A673 (cell line): Measurements from ENCODE around the gene PLEK2. TPM values are rescaled to one million over a fixed set of nuclear protein-coding genes. Genes with fewer than 3 reads are reported as not detected.
A peak's percentile ranks its signal among the peaks of the same experiment; 100 is the strongest.

Source experiments
- BruUV-seq: library from RNA; stranded (reverse); fragments of 400-500 nt; replicated peaks from 2 replicates; lab custom pipeline; 2021; lab: Mats Ljungman, UMichigan
- CTCF ChIA-PET: fragments of 300-600 bp; sonication (Branson Sonifier 250); formaldehyde crosslinking; loops from one replicate; lab custom pipeline; 2022; ENCODE audit warnings: antibody characterized with exemption; lab: Charles Lee
- POLR2A ChIA-PET: fragments of 300-600 bp; sonication (Branson Sonifier 250); formaldehyde crosslinking; loops from one replicate; lab custom pipeline; 2022; ENCODE audit warnings: antibody characterized with exemption; ENCODE audit not compliant: low non-redundant PET; lab: Charles Lee
- DNase-seq: peaks from one replicate; pipeline ENCODE4 v3.0.0-alpha.2; 2015; ENCODE audit warnings: low spot score
- H3K27ac ChIP-seq: fragments of 200-600 bp; sonication (generic); 2 replicates; pipeline ENCODE4 v1.5.1; 2016; ENCODE audit warnings: mixed run types, low read depth, mild to moderate bottlenecking, mixed read lengths, antibody characterized with exemption, low read length; ENCODE audit not compliant: poor library complexity, severe bottlenecking
- H3K27me3 ChIP-seq: fragments of 200-600 bp; sonication (generic); replicated peaks from 2 replicates; pipeline ENCODE4 v1.6.1; 2017; ENCODE audit warnings: mixed run types, low read depth, mild to moderate bottlenecking, mixed read lengths, antibody characterized with exemption, low read length; ENCODE audit not compliant: insufficient read depth, poor library complexity
- H3K36me3 ChIP-seq: fragments of 200-600 bp; sonication (generic); 2 replicates; pipeline ENCODE4 v1.6.1; 2016; ENCODE audit warnings: mixed run types, mild to moderate bottlenecking, mixed read lengths, antibody characterized with exemption, low read length; ENCODE audit not compliant: insufficient read depth, poor library complexity, severe bottlenecking
- H3K4me1 ChIP-seq: fragments of 200-600 bp; sonication (generic); 2 replicates; pipeline ENCODE4 v1.6.1; 2017; ENCODE audit warnings: mixed run types, mild to moderate bottlenecking, mixed read lengths, antibody characterized with exemption, low read length; ENCODE audit not compliant: insufficient read depth, poor library complexity, severe bottlenecking
- H3K4me3 ChIP-seq: fragments of 200-600 bp; sonication (generic); 2 replicates; pipeline ENCODE4 v1.5.1; 2016; ENCODE audit warnings: low read depth, mixed run types, mild to moderate bottlenecking, mixed read lengths, low read length; ENCODE audit not compliant: poor library complexity, severe bottlenecking
- H3K9me3 ChIP-seq: fragments of 200-600 bp; sonication (generic); 2 replicates; pipeline ENCODE4 v1.6.1; 2016; ENCODE audit warnings: mixed run types, low read depth, mild to moderate bottlenecking, mixed read lengths, antibody characterized with exemption, low read length; ENCODE audit not compliant: poor library complexity, severe bottlenecking
- CTCF ChIP-seq: fragments of 300-800, 200-600 bp; sonication (generic); conservative IDR thresholded peaks from 2 replicates; pipeline ENCODE4 v1.5.1; 2017; ENCODE audit warnings: low read depth, mild to moderate bottlenecking, antibody characterized with exemption, low read length, moderate library complexity, mixed read lengths
- EZH2 ChIP-seq: fragments of 200-600 bp; sonication (generic); IDR thresholded peaks from 2 replicates; pipeline ENCODE4 v1.6.1; 2017; ENCODE audit warnings: borderline replicate concordance, low read depth, mild to moderate bottlenecking, mixed read lengths, antibody characterized with exemption, low read length; ENCODE audit not compliant: poor library complexity, severe bottlenecking
- intact Hi-C: fragments of 100-400 bp; cut with micrococcal nuclease; formaldehyde crosslinking; loops from one replicate; pipeline ENCODE4 v1.10.0; 2022; ENCODE audit not compliant: unreplicated experiment
- total RNA-seq: library from RNA; stranded (reverse); gene quantifications from 2 replicates; pipeline ENCODE4 v1.2.3, GENCODE V29; 2021

The PLEK2 gene
- total RNA-seq, 1 experiment from 2014 or later: 6.8 TPM

- ChIA-PET POLR2A (interaction anchor here (0.7 kb wide), 1 partner anchor 36 kb away, joined by 6 read pairs; no protein-coding TSS in a partner anchor), CTCF (interaction anchor here (0.6 to 1.3 kb wide), 4 partner anchors 56 to 344 kb away, joined by 3 to 5 read pairs (median 4); no protein-coding TSS in a partner anchor)
- Histone ChIP-seq H3K27ac (peak overlapping the region; percentile 99), H3K4me3 (peak overlapping the region; percentile 86), H3K4me1 (peaks cover 31% of the 10 kb centered on the region), H3K36me3 (peaks cover 27% of the 10 kb centered on the region), H3K27me3 (no peaks in the 10 kb centered on the region), H3K9me3 (no peaks in the 10 kb centered on the region)
- intact Hi-C loops: loop anchor here (5.0 kb wide), 1 partner anchor 193 kb away; no protein-coding TSS in a partner anchor
- no peak for TF ChIP-seq EZH2
- no peak for TF ChIP-seq CTCF
- peak; percentile 4 for DNase-seq
- TSS peak; percentile 70 for BruUV-seq
Measured at GRCh38 chr14:67360470-67361206, 51.3 kb downstream of the PLEK2 start.

- BruUV-seq: no TSS peak
- Histone ChIP-seq H3K27ac (peak within 1 kb of the TSS; percentile 99), H3K9me3 (no peaks in the 10 kb centered on the region), H3K36me3 (peaks cover 20% of the 10 kb centered on the region), H3K4me1 (peaks cover 31% of the 10 kb centered on the region), H3K27me3 (no peaks in the 10 kb centered on the region), H3K4me3 (peak within 1 kb of the TSS; percentile 86)
- ChIA-PET CTCF (interaction anchor here (0.6 to 1.3 kb wide), 10 partner anchors 12 to 457 kb away, joined by 3 to 10 read pairs (median 4); partner anchors contain the start of genes RDH11 and ZFYVE26), POLR2A (interaction anchor here (0.6 kb wide), 1 partner anchor 12 kb away, joined by 4 read pairs; no protein-coding TSS in a partner anchor)
- peak; percentile 99 for DNase-seq
- TF ChIP-seq CTCF (peak; percentile 100), EZH2 (no peak)
- intact Hi-C loops: loop anchor here (5.0 kb wide), 1 partner anchor 193 kb away; no protein-coding TSS in a partner anchor
Measured at GRCh38 chr14:67359775-67360469, 52.0 kb downstream of the PLEK2 start, which contains the start of the genes ATP6V1D and EIF2S1. ATP6V1D (minus strand) TSS chr14:67359804; CDS start chr14:67359698, 106 bp downstream. EIF2S1 (plus strand) TSS chr14:67360328; CDS start chr14:67364768, 4,440 bp downstream.
